ENCODE measurements around the gene CFAP99. TPM values are rescaled to one million over a fixed set of nuclear protein-coding genes. Genes with fewer than 3 reads are reported as not detected.

CFAP99 gene
- total RNA-seq, 1 experiment from 2014 or later, result not detected

Other genes starting within 250 kb of the CFAP99 start
- gene HAUS3, start 176.8 kb upstream of the CFAP99 start, total RNA-seq (2014; rRNA removed; shearing (Covaris generic); ENCODE audit: low replicate concordance), result 7.7 and 11.7 TPM in 2 replicates
- gene POLN, start 176.8 kb upstream of the CFAP99 start, total RNA-seq (2014; rRNA removed; shearing (Covaris generic); ENCODE audit: low replicate concordance), result not detected in 2 replicates
- gene MXD4, start 156.8 kb upstream of the CFAP99 start, total RNA-seq (2014; rRNA removed; shearing (Covaris generic); ENCODE audit: low replicate concordance), result 25.0 and 31.4 TPM in 2 replicates
- 1.5 and 3.1 TPM in 2 replicates for gene ZFYVE28, start 310 bp upstream of the CFAP99 start, total RNA-seq (2014; rRNA removed; shearing (Covaris generic); ENCODE audit: low replicate concordance)
- 39.8 and 44.8 TPM in 2 replicates for gene RNF4, start 50.2 kb downstream of the CFAP99 start, total RNA-seq (2014; rRNA removed; shearing (Covaris generic); ENCODE audit: low replicate concordance)
- 7.3 and 24.4 TPM in 2 replicates for gene FAM193A, start 117.7 kb downstream of the CFAP99 start, total RNA-seq (2014; rRNA removed; shearing (Covaris generic); ENCODE audit: low replicate concordance)

All from MG63 (cell line).